Lower lobe of right lung (tissue), 2 donors: ENCODE results near the gene ARMC7. TPM values are rescaled to one million over a fixed set of nuclear protein-coding genes. Genes with fewer than 3 reads are reported as not detected.
"Not testable (repeated sequence)": the region's sequence is repeated elsewhere in the genome, so short reads cannot be mapped to it uniquely, and the experiment has no call there.

Experiments used
- ATAC-seq, 2 donors: fragments of 200-7000 bp; cut with Tn5 transposase; one replicate each; pipeline ENCODE4 v1.9.1; 2020 to 2022; ENCODE audit warnings: mild to moderate bottlenecking in 2 of 2, moderate library complexity in 2 of 2
- DNase-seq: peaks from one replicate; pipeline ENCODE4 v3.0.0-alpha.2; 2020
- H3K27ac ChIP-seq: fragments of 200-600 bp; one replicate; pipeline ENCODE4 v1.8.0; 2022
- H3K27me3 ChIP-seq: fragments of 200-600 bp; one replicate; pipeline ENCODE4 v1.8.0; 2022; ENCODE audit warnings: low read depth
- H3K36me3 ChIP-seq: fragments of 200-600 bp; one replicate; pipeline ENCODE4 v1.8.0; 2022; ENCODE audit warnings: mild to moderate bottlenecking
- H3K4me1 ChIP-seq: fragments of 200-600 bp; one replicate; pipeline ENCODE4 v1.8.0; 2022
- H3K4me3 ChIP-seq: fragments of 200-600 bp; one replicate; pipeline ENCODE4 v1.8.0; 2022; ENCODE audit warnings: mild to moderate bottlenecking
- H3K9me3 ChIP-seq: fragments of 200-600 bp; one replicate; pipeline ENCODE4 v1.8.0; 2022
- CTCF ChIP-seq: fragments of 200-600 bp; IDR thresholded peaks from one replicate; pipeline ENCODE4 v1.8.0; 2022; ENCODE audit warnings: antibody characterized with exemption, mild to moderate bottlenecking
- intact Hi-C: fragments of 100-400 bp; cut with DNase I; formaldehyde crosslinking; loops from one replicate; pipeline ENCODE4 v1.11.0; 2022
- total RNA-seq: library from RNA; stranded (reverse); fragmentation: NEBNext Ultra II Directional; extraction: Animal tissue kit (Norgen Biotek cat#: 25700); gene quantifications from one replicate; pipeline ENCODE4 v1.2.1, GENCODE V29; 2021
- donor health status: DM: no; HTN: yes; CAD: no; lungs with severe emphysema.

Gene ARMC7
- total RNA-seq, 1 donor from 2014 or later = 16.7 TPM

- Histone ChIP-seq H3K27ac (peak overlapping the region; percentile 90), H3K36me3 (no peaks in the 10 kb centered on the region), H3K4me3 (peak overlapping the region; percentile 86), H3K4me1 (peaks cover 22% of the 10 kb centered on the region), H3K9me3 (no peaks in the 10 kb centered on the region), H3K27me3 (no peaks in the 10 kb centered on the region)
- DNase-seq (peak; percentile 54), ATAC-seq (peak; percentile 2 to 3)
- intact Hi-C loops = no loop called here
- no peak for TF ChIP-seq CTCF
Measured at GRCh38 chr17:75153780-75154194, 44.0 kb downstream of the ARMC7 start.

GRCh38 chr17:75154195-75155106 lies 44.7 kb downstream of the ARMC7 start, which contains the start of gene JPT1:
TSS of gene JPT1 (minus strand) at chr17:75154512. CDS start at chr17:75154397, 115 bp downstream.
- TF ChIP-seq CTCF = no peak
- Histone ChIP-seq H3K27me3 (no peaks in the 10 kb centered on the region), H3K4me3 (peak within 1 kb of the TSS; percentile 86), H3K36me3 (no peaks in the 10 kb centered on the region), H3K4me1 (peaks cover 22% of the 10 kb centered on the region), H3K27ac (peak within 1 kb of the TSS; percentile 90), H3K9me3 (no peaks in the 10 kb centered on the region)
- peak; percentile 100 for ATAC-seq
- DNase-seq = peak; percentile 99
- intact Hi-C loops = no loop called here

- H3K4me1 ChIP-seq = peaks cover 22% of the 10 kb centered on the region
- H3K9me3 ChIP-seq = no peaks in the 10 kb centered on the region
- TF ChIP-seq CTCF = no peak
- no peak for ATAC-seq
- H3K27me3 ChIP-seq = no peaks in the 10 kb centered on the region
- intact Hi-C loops = no loop called here
- no peaks in the 10 kb centered on the region for H3K36me3 ChIP-seq
- no peak for DNase-seq
- peak overlapping the region; percentile 90 for H3K27ac ChIP-seq
- H3K4me3 ChIP-seq = peak overlapping the region; percentile 86
Measured at GRCh38 chr17:75155191-75155601, 45.4 kb downstream of the ARMC7 start.

GRCh38 chr17:75158480-75158879 lies 48.7 kb downstream of the ARMC7 start:
- intact Hi-C loops, H3K4me3 ChIP-seq, DNase-seq, H3K36me3 ChIP-seq, H3K27ac ChIP-seq, H3K9me3 ChIP-seq, ATAC-seq, H3K27me3 ChIP-seq: not testable (repeated sequence)
- peaks cover 11% of the 10 kb centered on the region for H3K4me1 ChIP-seq

GRCh38 chr17:75159196-75160031 lies 49.6 kb downstream of the ARMC7 start:
- DNase-seq (no peak), ATAC-seq (no peak)
- H3K27me3 ChIP-seq = no peaks in the 10 kb centered on the region
- no peaks in the 10 kb centered on the region for H3K9me3 ChIP-seq
- peaks cover 6% of the 10 kb centered on the region for H3K4me1 ChIP-seq
- H3K4me3 ChIP-seq = no peak overlapping the region
- H3K27ac ChIP-seq = no peak overlapping the region
- intact Hi-C loops = no loop called here
- H3K36me3 ChIP-seq = no peaks in the 10 kb centered on the region
- no peak for TF ChIP-seq CTCF
